Measurements from ENCODE around the gene EMSY. TPM values are rescaled to one million over a fixed set of nuclear protein-coding genes. Genes with fewer than 3 reads are reported as not detected.

EMSY gene
- total and polyA plus RNA-seq, 2 of the 13 experiments (the other 11 are each of a cell fraction or from before 2014, with no cell fraction given), result 11.6 to 18.5 TPM

DNA sequence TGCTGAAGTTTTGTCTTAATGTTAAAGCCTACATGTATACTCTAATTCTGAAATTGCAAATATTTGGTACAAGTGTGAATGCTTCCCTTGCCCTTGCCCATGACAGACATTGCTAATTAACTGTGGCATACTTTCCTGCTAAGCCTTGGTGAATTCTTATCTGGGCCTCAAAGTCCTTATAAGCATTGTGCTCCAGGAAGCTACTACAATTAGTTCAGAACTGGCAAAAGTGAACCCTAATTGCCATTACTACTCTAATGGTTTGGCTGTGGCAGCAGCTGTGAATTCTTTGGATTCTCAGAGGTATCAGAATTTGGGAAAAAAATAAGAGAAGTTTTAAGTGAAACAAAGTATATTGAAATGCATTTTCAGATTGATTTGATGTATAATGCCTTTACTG is 24.3 kb downstream of the EMSY start:
- no peaks in the 10 kb centered on the region for H3K4me1 ChIP-seq (ENCODE audit: insufficient read depth, low read length)
- in situ Hi-C loops (cut with HindIII; ENCODE audit: extremely low pct_ligation_motif_present, low pct_unique_long_range_greater_than_20kb) (no loop called here), intact Hi-C loops (cut with micrococcal nuclease; ENCODE audit: unreplicated experiment) (no loop called here)
- ChIA-PET CTCF (ENCODE audit: low intra/inter-chr PET ratio, low total read pairs) (no interaction called here), POLR2A (no interaction called here)
- H2AFZ ChIP-seq (ENCODE audit: low read length), result no peak overlapping the region
- H3K9ac ChIP-seq (ENCODE audit: insufficient read depth, low read depth, low read length), result no peak overlapping the region
- H3K4me2 ChIP-seq (ENCODE audit: low read depth, low read length), result no peak overlapping the region
- no peaks in the 10 kb centered on the region for H3K79me2 ChIP-seq (ENCODE audit: insufficient read depth, low read length)
- DNase-seq (ENCODE audit: low spot score) (no peak), ATAC-seq (no peak), FAIRE-seq (no peak)
- peaks cover 6 to 60% of the 10 kb centered on the region in 2 experiments for H3K36me3 ChIP-seq (replicated peaks in 1 of 2; ENCODE audit: control insufficient read depth in 1 of 2, insufficient read depth in 2 of 2, low read length in 2 of 2)
- no peak overlapping the region for H3K27ac ChIP-seq (ENCODE audit: extremely low read length, insufficient read depth, low read length)
- no TSS peak for BruUV-seq (replicated peaks)
- H4K20me1 ChIP-seq (ENCODE audit: insufficient read depth, low read length), result no peaks in the 10 kb centered on the region
- H3K9me3 ChIP-seq (ENCODE audit: low read length), result no peaks in the 10 kb centered on the region
- no peak overlapping the region for H3K4me3 ChIP-seq (replicated peaks in 1 of 3; ENCODE audit: insufficient read depth in 1 of 3, low read depth in 2 of 3, low read length in 3 of 3)
- no peaks in the 10 kb centered on the region for H3K27me3 ChIP-seq (ENCODE audit: control insufficient read depth in 1 of 2, insufficient read depth in 2 of 2, low read length in 2 of 2)
- TF ChIP-seq CREB1 (IDR thresholded peaks at IDR 0.05), result no peak
- no peak for TF ChIP-seq CREB1 (CRISPR knock-in tag; IDR thresholded peaks at IDR 0.05)
- TF ChIP-seq MAF1 (CRISPR knock-in tag; IDR thresholded peaks at IDR 0.05; ENCODE audit: borderline replicate concordance), result no peak
- TF ChIP-seq ZBTB3 (CRISPR knock-in tag; IDR thresholded peaks at IDR 0.05; ENCODE audit: borderline replicate concordance, low read depth), result no peak
- no peak for TF ChIP-seq ZNF607 (CRISPR knock-in tag; IDR thresholded peaks at IDR 0.05; ENCODE audit: borderline replicate concordance)
- TF ChIP-seq, protein P1, sequence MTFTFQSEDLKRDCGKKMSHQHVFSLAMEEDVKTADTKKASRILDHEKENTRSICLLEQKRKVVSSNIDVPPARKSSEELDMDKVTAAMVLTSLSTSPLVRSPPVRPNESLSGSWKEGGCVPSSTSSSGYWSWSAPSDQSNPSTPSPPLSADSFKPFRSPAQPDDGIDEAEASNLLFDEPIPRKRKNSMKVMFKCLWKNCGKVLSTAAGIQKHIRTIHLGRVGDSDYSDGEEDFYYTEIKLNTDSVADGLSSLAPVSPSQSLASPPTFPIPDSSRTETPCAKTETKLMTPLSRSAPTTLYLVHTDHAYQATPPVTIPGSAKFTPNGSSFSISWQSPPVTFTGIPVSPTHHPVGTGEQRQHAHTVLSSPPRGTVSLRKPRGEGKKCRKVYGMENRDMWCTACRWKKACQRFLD (CRISPR knock-in tag; IDR thresholded peaks at IDR 0.05; ENCODE audit: borderline replicate concordance), result no peak
- no peak for TF ChIP-seq REST (IDR thresholded peaks at IDR 0.05; ENCODE audit: borderline replicate concordance in 1 of 2, low read depth in 1 of 2, low read length in 2 of 2)
- no peak for TF ChIP-seq ARHGAP35 (CRISPR knock-in tag; IDR thresholded peaks at IDR 0.05; ENCODE audit: borderline replicate concordance)
- TF ChIP-seq NR2F1 (CRISPR knock-in tag; IDR thresholded peaks at IDR 0.05), result no peak
- no peak for TF ChIP-seq ZNF556 (CRISPR knock-in tag; IDR thresholded peaks at IDR 0.05; ENCODE audit: borderline replicate concordance)
- TF ChIP-seq NCOA1 (CRISPR knock-in tag; IDR thresholded peaks at IDR 0.05), result no peak
- no peak for TF ChIP-seq AGO2 (optimal IDR thresholded peaks at IDR 0.05; ENCODE audit: low read depth, low read length)
- TF ChIP-seq REXO4 (CRISPR knock-in tag; IDR thresholded peaks at IDR 0.05; ENCODE audit: borderline replicate concordance), result no peak
- no peak for TF ChIP-seq EED (CRISPR knock-in tag; IDR thresholded peaks at IDR 0.05)
- TF ChIP-seq, protein P2, sequence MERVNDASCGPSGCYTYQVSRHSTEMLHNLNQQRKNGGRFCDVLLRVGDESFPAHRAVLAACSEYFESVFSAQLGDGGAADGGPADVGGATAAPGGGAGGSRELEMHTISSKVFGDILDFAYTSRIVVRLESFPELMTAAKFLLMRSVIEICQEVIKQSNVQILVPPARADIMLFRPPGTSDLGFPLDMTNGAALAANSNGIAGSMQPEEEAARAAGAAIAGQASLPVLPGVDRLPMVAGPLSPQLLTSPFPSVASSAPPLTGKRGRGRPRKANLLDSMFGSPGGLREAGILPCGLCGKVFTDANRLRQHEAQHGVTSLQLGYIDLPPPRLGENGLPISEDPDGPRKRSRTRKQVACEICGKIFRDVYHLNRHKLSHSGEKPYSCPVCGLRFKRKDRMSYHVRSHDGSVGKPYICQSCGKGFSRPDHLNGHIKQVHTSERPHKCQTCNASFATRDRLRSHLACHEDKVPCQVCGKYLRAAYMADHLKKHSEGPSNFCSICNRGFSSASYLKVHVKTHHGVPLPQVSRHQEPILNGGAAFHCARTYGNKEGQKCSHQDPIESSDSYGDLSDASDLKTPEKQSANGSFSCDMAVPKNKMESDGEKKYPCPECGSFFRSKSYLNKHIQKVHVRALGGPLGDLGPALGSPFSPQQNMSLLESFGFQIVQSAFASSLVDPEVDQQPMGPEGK (CRISPR knock-in tag; IDR thresholded peaks at IDR 0.05), result no peak
- no peak for TF ChIP-seq ZNF251 (CRISPR knock-in tag; IDR thresholded peaks at IDR 0.05)
- TF ChIP-seq ZNF790 (CRISPR knock-in tag; IDR thresholded peaks at IDR 0.05; ENCODE audit: borderline replicate concordance), result no peak
- TF ChIP-seq ZEB1 (IDR thresholded peaks at IDR 0.05; ENCODE audit: insufficient replicate concordance, low read depth), result no peak
- TF ChIP-seq ZNF713 (CRISPR knock-in tag; IDR thresholded peaks at IDR 0.05), result no peak
